ENCODE measurements around the gene INSL3. TPM values are rescaled to one million over a fixed set of nuclear protein-coding genes. Genes with fewer than 3 reads are reported as not detected.

INSL3 gene
- total and polyA plus RNA-seq, 2 of the 13 experiments (the other 11 are each of a cell fraction or from before 2014, with no cell fraction given) = 0.30 TPM; not detected in 1

GRCh38 chr19:17796013-17796837 lies 25.1 kb downstream of the INSL3 start (continued):
- no peak for TF ChIP-seq HOXD1 (CRISPR knock-in tag; IDR thresholded peaks at IDR 0.05)
- no peak for TF ChIP-seq HBP1 (CRISPR knock-in tag; IDR thresholded peaks at IDR 0.05; ENCODE audit: low read depth)
- TF ChIP-seq ZFP82 (CRISPR knock-in tag; IDR thresholded peaks at IDR 0.05; ENCODE audit: borderline replicate concordance) = no peak
- TF ChIP-seq MTERF4 (CRISPR knock-in tag; IDR thresholded peaks at IDR 0.05) = no peak
- no peak for TF ChIP-seq NFKBIZ (CRISPR knock-in tag; IDR thresholded peaks at IDR 0.05)
- TF ChIP-seq ZNF891 (CRISPR knock-in tag; IDR thresholded peaks at IDR 0.05) = no peak
- no peak for TF ChIP-seq TP53 (CRISPR knock-in tag; conservative IDR thresholded peaks at IDR 0.05)
- no peak for TF ChIP-seq ZNF367 (CRISPR knock-in tag; IDR thresholded peaks at IDR 0.05; ENCODE audit: borderline replicate concordance)
- TF ChIP-seq ZNF530 (CRISPR knock-in tag; IDR thresholded peaks at IDR 0.05; ENCODE audit: low read depth) = no peak
- TF ChIP-seq ZNF768 (CRISPR knock-in tag; IDR thresholded peaks at IDR 0.05) = peak; percentile 19; the same call in 1 of the 2 replicates
- TF ChIP-seq ZNF841 (CRISPR knock-in tag; IDR thresholded peaks at IDR 0.05; ENCODE audit: borderline replicate concordance) = no peak
- no peak for TF ChIP-seq ZNF44 (CRISPR knock-in tag; IDR thresholded peaks at IDR 0.05)
- TF ChIP-seq ZNF432 (CRISPR knock-in tag; IDR thresholded peaks at IDR 0.05; ENCODE audit: borderline replicate concordance) = no peak
- TF ChIP-seq XRCC5 (optimal IDR thresholded peaks at IDR 0.05; ENCODE audit: low read length) = no peak
- no peak for TF ChIP-seq ZFAT (CRISPR knock-in tag; conservative IDR thresholded peaks at IDR 0.05)
- TF ChIP-seq ONECUT2 (CRISPR knock-in tag; IDR thresholded peaks at IDR 0.05) = no peak
- TF ChIP-seq SAFB2 (CRISPR knock-in tag; IDR thresholded peaks at IDR 0.05; ENCODE audit: borderline replicate concordance, low read depth) = no peak
- no peak for TF ChIP-seq RFXANK (CRISPR knock-in tag; IDR thresholded peaks at IDR 0.05)
- no peak for TF ChIP-seq ZGPAT (CRISPR knock-in tag; IDR thresholded peaks at IDR 0.05)
- no peak for TF ChIP-seq FOXJ3 (CRISPR knock-in tag; IDR thresholded peaks at IDR 0.05; ENCODE audit: borderline replicate concordance)
- no peak for TF ChIP-seq ZNF274 (CRISPR knock-in tag; IDR thresholded peaks at IDR 0.05)
- TF ChIP-seq CREM (IDR thresholded peaks at IDR 0.05) = no peak
- no peak for TF ChIP-seq CREM (CRISPR knock-in tag; IDR thresholded peaks at IDR 0.05)
- TF ChIP-seq NFYC (CRISPR knock-in tag; IDR thresholded peaks at IDR 0.05) = no peak
- no peak for TF ChIP-seq ZNF788 (CRISPR knock-in tag; IDR thresholded peaks at IDR 0.05; ENCODE audit: borderline replicate concordance)
